GM19438 (cell line): Measurements from ENCODE around the gene GRID1.

Source experiments
- ATAC-seq: cut with Tn5 transposase; IDR thresholded peaks from one replicate; pipeline ENCODE4 v1.9.1; 2021; ENCODE audit warnings: low read depth; ENCODE audit not compliant: unreplicated experiment

GRID1 gene

DNA sequence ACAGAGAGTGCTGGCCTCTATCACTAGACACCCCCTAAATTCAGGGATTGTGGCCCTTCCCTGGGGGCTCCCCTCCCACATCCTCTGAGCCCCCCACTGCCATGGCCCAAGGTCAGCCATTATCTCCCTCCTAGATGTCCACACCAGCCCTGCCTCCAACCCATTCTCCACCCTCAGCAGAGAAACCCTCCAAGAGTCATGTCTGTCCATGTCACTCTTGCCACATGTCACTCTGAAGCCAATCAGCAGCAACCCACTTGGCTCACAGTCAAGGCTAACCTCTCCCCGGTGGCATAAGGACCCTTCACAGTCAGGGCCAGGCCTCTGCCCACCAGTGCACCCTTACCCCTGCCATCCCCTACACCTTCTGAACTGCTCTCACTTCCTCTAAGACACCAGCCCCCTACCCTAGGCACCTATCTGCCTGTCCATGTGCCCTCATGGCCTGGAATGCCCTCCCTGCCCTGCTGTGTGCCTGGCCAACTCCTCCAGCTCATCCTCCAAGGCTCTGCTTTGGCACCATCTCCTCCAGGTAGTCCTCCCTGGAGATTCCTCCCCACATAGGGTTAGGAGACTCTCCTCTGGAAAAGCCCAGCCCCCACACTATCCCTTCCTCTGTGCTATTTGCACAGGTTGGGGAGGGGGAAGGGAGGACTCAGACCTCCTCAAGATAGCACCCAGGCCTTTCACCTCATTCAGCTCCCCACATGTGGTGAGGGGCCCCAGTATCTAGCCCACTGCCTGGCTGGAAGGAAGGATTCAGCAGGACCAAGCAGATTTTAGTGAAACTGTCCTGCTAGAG is 83.7 kb downstream of the GRID1 start:
- ATAC-seq = no peak

DNA sequence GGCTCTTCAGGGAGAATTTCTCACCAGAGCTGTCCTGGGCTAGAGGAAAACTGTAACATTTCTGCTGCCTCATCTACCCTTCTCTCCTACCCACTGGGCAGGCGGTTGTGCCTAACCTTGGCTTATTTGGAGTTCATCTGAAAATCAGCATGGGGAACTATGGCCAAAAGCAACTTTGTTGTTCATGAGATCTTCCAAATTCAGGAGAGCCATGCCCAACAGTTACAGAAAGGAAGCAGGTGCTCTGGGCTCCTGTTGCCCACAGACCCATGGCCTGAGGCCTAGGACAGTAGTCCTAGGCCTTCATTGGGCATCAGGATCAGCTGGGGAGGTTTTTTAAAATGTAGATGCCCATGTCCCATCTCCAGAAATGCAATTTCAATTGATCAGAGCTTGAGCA is 85.2 kb downstream of the GRID1 start:
- no peak for ATAC-seq

DNA sequence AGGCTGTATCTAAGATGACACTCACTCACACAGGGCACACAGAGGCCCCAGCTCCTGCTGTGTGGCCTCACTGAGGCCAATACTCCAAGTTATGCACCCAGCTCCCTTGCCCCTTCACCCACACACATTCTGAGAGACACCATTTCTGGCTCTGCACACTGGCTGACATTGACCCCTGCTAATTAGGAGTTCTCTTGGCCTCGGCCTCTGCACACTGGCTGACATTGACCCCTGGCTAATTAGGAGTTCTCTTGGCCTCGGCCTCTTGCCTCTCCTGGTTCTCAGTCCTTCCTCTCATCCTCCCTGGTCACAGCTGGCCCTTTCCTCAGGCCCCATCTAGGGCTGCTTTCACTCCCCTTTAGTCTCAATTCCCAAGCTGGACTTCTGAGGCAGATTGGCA is 97.3 kb downstream of the GRID1 start:
- ATAC-seq = no peak

DNA sequence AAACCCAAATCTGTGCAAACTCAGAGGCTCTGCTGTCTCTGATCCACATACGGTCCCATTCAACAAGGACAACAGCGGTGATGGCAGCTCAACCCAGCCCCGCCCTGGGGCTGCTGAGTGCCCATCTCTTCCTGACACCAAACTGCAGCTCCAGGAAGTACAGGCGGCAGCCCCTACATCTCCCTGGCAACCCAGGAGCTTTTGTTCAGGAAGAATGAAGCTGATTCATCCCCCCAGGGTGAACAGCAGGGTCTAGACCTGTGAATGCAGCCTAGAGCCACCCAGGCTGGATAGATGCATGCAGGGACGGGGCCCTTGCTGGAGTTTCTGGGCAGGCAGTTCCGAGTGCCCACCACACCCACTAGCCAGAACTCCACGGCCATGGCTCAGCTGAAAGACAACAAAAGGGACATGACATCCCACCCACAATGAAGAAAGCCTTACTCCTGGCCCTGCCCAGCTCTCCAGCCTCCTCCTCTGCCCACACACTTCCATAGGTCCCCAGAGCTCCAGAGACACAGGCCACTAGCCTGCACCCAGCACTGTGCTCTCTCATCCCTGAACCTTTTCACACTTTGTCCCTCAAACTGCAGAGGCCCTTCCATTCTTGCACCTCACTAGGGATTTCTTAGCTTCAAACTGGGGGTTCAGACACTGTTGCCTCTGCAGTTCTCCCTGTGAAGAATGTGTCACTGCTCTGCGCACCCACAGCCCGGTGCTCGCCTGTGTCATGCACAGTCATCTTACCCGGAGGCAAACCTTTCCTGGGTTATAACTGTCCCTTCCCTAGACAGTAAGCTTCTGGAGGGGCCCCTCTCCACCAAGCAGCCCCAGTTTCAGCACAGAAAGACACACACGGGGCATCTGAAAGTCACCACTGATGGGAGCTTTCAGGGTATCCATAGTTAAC is 99.1 kb downstream of the GRID1 start:
- no peak for ATAC-seq

DNA sequence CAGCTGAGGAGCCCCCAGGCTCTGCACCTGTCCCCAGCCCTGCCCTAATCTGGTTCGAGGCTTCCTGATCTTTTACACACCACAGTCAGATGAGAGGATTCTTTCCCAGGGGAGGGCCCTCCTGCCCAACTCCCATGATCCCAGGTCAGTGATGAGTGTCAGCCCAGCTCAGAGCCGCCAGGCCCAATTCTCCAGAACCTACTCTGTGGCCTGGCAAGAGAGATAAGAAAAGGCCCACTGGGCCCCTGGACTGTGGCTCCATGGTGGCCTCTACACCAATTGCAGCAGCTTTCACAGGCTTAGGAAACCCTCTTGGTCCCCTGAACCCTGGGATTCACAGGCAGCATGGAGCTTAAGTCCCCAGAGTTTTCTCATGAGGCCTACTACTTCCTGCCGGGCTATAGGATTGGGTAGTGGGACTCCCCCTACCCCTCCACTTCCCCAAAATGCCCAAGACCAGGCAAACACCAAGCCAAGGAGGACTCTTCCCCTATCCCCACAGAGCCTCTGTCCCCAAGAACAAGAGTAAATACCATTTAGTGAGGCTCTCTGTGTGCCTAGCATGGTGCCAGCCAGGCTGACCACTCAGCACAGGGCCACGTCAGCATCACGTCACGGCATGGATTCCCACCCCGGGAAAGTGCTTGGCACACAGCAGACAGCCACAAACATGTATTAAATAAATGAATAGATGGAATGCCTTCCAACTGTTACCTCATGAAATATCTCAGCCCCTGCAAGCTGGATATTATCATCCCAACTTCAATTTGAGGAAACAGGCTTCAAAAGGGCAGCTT is 100.0 kb downstream of the GRID1 start:
- no peak for ATAC-seq

DNA sequence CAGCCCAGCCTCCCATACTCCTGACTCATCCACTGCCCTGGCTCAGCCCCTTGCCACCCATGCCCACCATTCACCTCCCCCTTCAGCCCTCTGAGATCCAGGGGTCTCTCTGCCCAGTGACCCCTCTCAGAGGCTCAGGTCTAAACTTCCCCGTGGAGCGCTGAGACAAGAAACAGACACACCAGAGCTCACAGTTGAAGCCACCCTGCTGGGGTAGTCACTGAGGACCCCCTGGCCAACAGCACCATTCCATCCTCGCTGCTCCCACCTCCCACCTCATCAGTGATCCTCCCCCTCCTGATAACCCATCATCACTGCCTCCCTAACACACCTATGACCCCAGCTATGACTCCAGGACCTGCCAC is 100.7 kb downstream of the GRID1 start:
- no peak for ATAC-seq

DNA sequence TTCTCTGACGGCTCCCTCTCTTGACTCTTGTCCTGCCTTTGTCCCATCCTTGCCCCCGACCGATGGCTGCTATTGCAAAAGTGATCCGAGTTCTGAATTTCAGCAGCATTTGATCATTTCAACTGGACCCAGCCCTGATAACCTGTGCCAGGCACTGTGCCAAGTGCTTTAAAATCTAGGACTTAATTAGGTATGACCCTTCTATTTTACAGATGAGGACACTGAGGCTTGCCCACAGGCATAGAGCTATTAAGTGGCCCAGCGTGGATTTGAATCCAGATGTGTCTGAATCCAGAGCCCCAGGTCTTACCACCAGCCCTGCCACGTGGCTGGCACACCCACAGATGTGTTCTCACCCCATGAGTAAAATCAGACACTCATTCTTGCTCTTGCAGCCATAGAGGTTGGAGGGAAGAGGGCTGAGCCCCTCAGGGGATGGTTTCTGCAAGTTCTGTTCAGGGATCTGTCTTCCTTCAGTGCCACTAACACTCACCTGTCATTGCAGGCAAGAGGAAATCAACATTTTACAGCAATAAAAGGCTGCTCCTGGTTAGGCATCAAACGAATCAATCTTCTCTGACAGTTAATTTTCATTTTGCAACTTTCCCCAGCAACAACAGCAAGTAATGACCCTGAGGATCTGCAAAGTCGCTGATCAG is 101.2 kb downstream of the GRID1 start:
- no peak for ATAC-seq

DNA sequence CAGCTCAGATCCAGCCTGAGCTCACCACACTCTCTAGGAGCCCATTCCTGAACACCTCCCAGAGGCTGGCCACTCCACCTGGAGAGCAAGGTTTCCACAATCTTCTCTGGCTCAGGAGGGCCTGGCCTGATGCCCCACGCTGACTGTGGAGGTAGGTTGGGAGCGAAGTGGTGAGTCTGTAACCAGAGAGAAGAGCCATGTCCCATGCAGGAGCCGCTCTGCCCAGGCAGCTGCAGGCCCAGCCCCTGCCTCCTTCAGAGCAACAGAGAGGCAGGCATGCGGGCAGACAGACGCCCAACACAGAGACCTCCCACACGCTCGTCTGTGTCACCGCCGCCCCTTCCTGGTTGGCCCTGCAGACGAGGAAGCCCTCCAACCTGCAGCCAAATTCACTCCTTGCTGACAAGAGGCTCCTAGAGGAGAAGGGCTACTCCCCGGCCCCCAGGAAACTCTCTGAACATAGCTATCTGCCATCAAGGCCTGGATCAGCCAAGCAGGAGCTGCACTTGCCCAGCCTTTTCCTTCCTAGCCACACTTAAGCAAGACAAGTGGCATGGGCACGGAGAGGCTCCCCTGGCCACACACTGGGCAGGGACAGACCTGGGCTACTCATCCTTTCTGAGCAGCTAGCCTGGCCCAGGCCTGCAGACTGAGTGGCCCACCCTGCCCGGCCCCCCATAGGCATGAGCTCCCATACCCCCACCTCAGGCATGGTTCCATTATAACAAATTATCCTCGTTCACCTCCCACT is 101.9 kb downstream of the GRID1 start:
- no peak for ATAC-seq

DNA sequence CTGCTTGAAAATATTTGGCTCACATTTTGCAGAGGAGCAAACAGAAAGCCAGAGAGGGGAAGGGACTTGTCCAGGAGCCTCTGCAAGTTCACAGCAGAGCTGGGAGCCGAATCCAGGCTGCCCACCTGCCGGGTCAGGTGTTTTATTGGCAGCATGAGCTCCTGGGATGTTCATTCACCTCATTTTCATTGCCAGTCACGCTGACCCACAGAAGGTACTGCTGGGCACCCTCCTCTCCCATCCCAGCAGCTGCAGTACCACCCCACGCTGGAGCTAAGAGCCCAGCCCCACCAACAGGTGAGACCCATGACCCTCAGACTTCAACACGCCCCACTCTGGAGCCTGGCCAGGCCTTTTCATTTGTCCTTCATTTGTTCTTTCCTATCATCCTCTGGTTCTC is 102.7 kb downstream of the GRID1 start:
- ATAC-seq = no peak

DNA sequence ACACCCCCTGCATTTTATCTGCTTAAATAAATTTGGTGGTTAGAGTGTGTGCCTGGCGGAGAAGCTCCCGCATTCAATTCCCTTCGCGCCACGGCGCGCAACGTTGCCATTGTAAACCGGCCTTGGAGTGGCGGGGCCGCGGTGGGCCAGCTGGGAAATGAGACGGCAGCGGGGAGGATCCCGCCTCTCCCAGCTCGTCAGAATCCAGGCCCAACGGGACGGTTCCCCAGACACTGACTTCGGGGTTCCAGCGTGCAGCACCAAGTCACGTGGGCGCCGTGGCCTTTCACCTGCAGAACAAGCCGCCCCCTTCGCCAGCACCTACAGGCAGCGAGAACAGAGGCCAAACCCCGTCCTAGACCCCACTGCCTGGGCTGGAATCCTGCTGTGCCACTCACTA is 103.4 kb downstream of the GRID1 start:
- ATAC-seq = no peak

DNA sequence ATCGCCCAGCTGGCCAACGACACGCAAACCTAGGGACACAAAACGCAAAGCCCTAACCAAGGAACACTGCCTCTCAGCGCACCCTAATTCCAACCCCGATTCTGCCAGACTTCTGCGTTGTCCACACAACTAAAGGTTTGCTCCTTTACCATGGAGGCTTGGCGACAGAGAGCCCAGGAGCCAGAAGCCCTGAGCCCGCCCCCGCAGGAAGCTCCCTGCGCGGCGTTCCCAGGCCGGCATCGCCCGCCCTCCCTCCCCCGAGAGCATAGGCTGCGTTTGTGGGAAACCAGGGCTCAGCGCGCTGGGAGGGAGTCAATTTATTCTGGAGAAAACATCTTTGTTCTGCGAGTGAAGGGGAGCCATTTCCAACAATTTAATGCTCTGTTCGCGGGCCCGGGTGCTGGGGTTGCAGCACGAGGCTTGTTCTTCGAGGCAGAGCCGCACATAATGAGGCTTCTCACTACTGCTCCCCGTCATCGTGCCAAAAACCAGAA is 103.9 kb downstream of the GRID1 start:
- ATAC-seq = no peak

DNA sequence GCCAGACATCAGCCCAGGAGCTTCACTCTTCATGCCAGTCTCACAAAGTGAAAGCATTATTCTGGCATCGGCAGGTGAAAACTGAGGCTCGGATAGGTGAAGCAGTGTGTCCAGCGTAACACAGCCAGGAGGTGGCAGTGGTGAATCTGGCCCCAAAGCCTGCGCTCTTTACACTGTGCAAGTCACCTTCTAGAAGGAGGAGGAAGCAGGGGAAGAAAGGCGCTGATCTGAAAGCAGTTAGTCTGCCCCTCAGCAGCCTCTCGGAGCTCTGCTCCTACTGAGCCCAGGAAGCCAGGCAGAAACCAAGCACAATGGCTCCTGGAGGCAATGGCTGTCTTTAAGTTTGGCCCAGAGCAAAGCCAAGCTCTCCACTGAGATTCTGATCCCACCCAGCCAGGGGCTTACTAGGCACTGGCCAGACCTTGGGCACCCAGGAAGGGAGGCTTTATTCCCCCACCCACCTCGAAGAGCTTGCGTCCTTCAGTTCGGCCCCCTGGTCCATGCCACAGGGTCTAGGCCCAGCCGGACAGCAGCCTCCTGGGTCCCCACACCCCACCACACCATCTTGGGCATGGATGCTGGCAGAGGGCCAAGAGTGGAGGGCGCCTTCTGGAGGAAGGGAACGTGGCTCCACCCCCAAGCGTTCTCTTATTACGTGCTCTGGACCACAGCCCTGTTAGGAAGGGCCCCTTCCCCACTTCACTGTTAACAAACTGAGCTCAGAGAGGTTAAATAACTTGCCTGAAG is 104.5 kb downstream of the GRID1 start:
- ATAC-seq = peak; percentile 79

DNA sequence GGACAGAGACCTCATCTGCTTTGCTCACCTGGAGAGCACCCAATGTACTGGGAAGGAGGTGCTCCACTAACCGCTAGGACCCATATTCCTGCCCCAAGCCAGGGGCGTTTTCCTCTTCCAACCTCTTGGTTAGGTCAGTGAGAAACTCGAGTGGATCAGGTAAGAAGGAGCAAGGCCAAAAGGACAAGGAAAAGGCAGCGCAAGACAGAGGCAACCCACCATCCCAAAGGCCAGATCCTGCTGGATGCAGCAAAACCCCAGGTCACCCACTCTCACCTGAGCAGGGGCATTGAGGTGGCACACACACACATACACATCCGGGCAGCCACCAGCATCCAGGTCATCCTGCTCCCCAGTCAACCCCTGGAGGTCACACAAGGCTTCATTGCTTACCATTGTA is 105.1 kb downstream of the GRID1 start:
- ATAC-seq = no peak

DNA sequence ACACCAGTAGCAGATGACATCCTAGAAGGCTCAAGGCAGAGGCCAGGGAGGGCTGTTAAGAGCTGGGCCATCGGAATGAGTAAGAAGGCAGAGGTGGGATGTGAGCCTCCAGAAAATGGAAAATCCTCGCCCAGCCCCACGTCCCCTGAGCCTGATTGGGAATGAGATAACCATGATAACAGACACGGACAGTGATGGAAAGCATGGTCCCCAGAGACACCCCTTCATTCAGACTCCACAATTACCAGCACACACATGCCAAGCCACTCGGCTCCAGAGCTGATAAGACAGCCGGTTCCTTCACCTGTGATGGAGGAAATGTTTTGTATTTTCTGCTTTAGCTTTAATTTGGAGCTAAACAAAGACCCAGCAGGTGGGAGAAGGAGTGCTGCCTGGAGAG is 106.0 kb downstream of the GRID1 start:
- ATAC-seq = no peak

DNA sequence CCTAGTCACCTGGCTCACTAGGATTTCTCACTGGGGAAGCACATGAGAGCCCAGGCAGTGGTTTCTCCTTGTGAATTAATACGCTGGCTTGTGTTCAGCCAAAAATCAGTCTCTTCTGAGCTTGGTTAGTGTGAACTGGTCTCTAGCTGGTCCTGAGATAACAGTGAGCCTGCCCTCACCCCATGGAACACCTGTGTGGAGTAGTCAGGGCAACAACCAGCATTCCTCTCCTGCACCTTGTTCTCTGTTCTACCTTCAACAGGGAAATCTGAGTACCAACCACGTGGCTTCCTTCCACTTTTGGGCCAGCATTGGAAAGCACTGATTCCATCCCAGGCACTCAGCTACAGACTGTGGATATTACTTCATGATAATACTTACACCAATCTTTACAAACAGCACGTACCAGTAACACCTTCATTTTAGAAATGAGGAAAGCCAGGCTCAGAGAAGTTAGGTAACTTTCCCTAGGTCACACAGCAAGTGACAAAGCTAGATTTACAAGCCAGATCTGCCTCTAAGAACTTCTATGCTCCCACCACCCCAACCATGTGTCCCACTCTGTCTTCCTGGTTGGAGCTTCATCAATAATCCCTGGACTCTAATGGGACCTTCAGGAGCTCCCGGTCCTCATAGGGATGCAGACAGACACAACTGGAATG is 106.6 kb downstream of the GRID1 start:
- no peak for ATAC-seq

DNA sequence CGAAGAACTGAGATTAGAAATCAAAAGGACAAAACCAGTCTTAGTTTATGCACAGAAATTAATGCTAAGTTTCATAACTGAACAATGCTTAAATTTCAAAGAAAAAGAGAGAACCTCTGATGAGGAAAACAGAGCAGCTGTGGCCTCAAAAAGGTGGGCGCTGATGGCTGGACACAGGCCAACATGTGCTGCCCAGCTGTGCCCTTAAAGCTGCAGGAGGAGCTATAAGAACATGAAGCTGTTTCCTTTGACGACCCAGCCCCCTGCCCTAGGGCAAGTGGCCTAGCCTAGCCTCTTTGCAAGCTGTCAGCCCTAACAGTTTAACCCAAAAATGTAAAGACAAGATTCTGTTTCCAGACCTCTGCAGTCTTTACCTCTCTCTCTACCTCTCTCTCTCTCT is 107.7 kb downstream of the GRID1 start:
- ATAC-seq = no peak

DNA sequence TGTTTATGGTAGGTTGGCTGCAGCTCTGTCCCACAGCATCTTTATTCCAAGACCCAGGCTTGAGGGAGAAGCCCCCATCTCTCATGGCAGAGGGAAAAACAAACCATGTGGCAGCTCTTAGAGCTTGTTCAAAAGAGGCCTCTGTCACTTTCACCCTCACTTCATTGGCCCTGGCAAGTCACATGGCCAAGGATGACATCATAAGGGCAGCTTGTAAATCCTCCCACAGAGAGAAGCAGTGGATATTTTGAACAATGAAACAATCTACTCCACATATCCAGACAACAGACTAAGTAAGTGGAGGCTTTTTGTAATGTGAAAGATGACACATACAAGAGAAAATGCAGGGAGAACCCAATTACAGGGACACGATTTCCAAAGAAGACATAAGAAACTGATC is 108.1 kb downstream of the GRID1 start:
- ATAC-seq = no peak

DNA sequence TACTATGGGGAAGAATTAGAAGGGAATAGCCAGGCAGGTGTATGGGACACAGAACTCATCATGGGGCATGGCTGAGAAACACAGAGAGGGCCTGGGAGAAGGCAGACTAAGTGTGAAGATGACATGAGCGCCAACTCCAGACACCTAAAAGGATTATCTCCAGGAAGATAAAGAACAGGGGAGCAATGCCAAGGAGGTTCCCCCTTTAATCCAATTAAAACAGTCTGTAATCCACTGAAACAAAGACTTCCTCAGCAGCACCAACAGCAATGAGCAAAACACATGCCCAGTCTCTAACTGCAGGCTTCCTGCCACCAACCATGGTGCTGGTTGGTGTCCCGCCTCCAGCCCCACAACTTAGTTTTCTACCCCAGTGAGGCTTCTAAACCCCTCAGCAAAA is 108.9 kb downstream of the GRID1 start:
- ATAC-seq = no peak
